Neuronal stem cell (in vitro differentiated cells): ENCODE data around the gene TSTD1.

Source experiments
- DNase-seq: peaks from one replicate; pipeline ENCODE4 v3.0.0-alpha.2; 2013; ENCODE audit warnings: low spot score
- H2AFZ ChIP-seq: one replicate; pipeline ENCODE4 v1.6.1; 2013; ENCODE audit warnings: mild to moderate bottlenecking, low read length, inconsistent platforms
- H2AK5ac ChIP-seq: 2 replicates; pipeline ENCODE4 v1.6.1; 2013; ENCODE audit warnings: low read depth, mild to moderate bottlenecking, inconsistent platforms, low read length, moderate library complexity, mixed read lengths
- H2BK120ac ChIP-seq: 2 replicates; pipeline ENCODE4 v1.6.1; 2013; ENCODE audit warnings: low read depth, mild to moderate bottlenecking, inconsistent platforms, low read length, moderate library complexity, mixed read lengths
- H2BK12ac ChIP-seq: one replicate; pipeline ENCODE4 v1.6.1; 2013; ENCODE audit warnings: low read length, inconsistent platforms
- H2BK15ac ChIP-seq: 2 replicates; pipeline ENCODE4 v1.6.1; 2013; ENCODE audit warnings: mild to moderate bottlenecking, low read length, inconsistent platforms, mixed read lengths
- H2BK5ac ChIP-seq: one replicate; pipeline ENCODE4 v1.6.1; 2013; ENCODE audit warnings: inconsistent platforms, mild to moderate bottlenecking, low read length, moderate library complexity
- H3K14ac ChIP-seq: one replicate; pipeline ENCODE4 v1.6.1; 2013; ENCODE audit warnings: low read length, inconsistent platforms
- H3K18ac ChIP-seq: 2 replicates; pipeline ENCODE4 v1.6.1; 2013; ENCODE audit warnings: low read length, inconsistent platforms
- H3K23ac ChIP-seq: 2 replicates; pipeline ENCODE4 v1.6.1; 2013; ENCODE audit warnings: low read depth, mild to moderate bottlenecking, mixed read lengths, low read length, inconsistent platforms; ENCODE audit not compliant: poor library complexity
- H3K27ac ChIP-seq: replicated peaks from 3 replicates; pipeline ENCODE4 v1.5.1; 2013; ENCODE audit warnings: low read length, inconsistent platforms
- H3K27me3 ChIP-seq, 3 experiments: 2 replicates each; pipeline ENCODE4 v1.6.1; 2013; ENCODE audit warnings: low read length in 3 of 3, mild to moderate bottlenecking in 2 of 3, inconsistent platforms in 1 of 3, low read depth in 1 of 3, mixed read lengths in 1 of 3, moderate library complexity in 1 of 3; ENCODE audit not compliant: control insufficient read depth in 3 of 3, insufficient read depth in 3 of 3
- H3K36me3 ChIP-seq, 2 donors: replicated peaks in 1 of 2; 2 replicates each; pipeline ENCODE4 v1.6.1; 2013; ENCODE audit warnings: low read length in 2 of 2; ENCODE audit not compliant: control insufficient read depth in 2 of 2, insufficient read depth in 2 of 2
- H3K4ac ChIP-seq: 2 replicates; pipeline ENCODE4 v1.6.1; 2013; ENCODE audit warnings: inconsistent platforms, mild to moderate bottlenecking, low read length, moderate library complexity
- H3K4me1 ChIP-seq, 2 donors: 1 replicate in 1 of 2; 2 replicates in 1 of 2; pipeline ENCODE4 v1.6.1; 2013; ENCODE audit warnings: low read length in 2 of 2, low read depth in 1 of 2; ENCODE audit not compliant: control insufficient read depth in 2 of 2, insufficient read depth in 1 of 2
- H3K4me2 ChIP-seq: one replicate; pipeline ENCODE4 v1.6.1; 2013; ENCODE audit warnings: mild to moderate bottlenecking, low read length, inconsistent platforms; ENCODE audit not compliant: insufficient read depth, poor library complexity, severe bottlenecking
- H3K4me3 ChIP-seq, 2 donors: 2 replicates each; pipeline ENCODE4 v1.5.1; 2013; ENCODE audit warnings: low read length in 2 of 2, mild to moderate bottlenecking in 2 of 2, inconsistent platforms in 1 of 2, moderate library complexity in 1 of 2
- H3K79me1 ChIP-seq: one replicate; pipeline ENCODE4 v1.6.1; 2013; ENCODE audit warnings: low read depth, mild to moderate bottlenecking, inconsistent platforms, low read length, moderate library complexity
- H3K9ac ChIP-seq: one replicate; pipeline ENCODE4 v1.6.1; 2013; ENCODE audit warnings: mild to moderate bottlenecking, low read depth, low read length, inconsistent platforms; ENCODE audit not compliant: poor library complexity
- H3K9me3 ChIP-seq, 2 donors: replicated peaks in 1 of 2; 2 replicates each; pipeline versions ENCODE3 to v1.6.1; 2013; ENCODE audit warnings: low read length in 2 of 2, mild to moderate bottlenecking in 2 of 2, inconsistent platforms in 1 of 2, low read depth in 1 of 2, mixed read lengths in 1 of 2, moderate library complexity in 1 of 2; ENCODE audit not compliant: control insufficient read depth in 2 of 2, insufficient read depth in 1 of 2
- H4K8ac ChIP-seq: one replicate; pipeline ENCODE4 v1.6.1; 2013; ENCODE audit warnings: low read depth, mild to moderate bottlenecking, inconsistent platforms, low read length, moderate library complexity
- H4K91ac ChIP-seq: one replicate; pipeline ENCODE4 v1.6.1; 2013; ENCODE audit warnings: low read length, low read depth, mild to moderate bottlenecking, inconsistent platforms; ENCODE audit not compliant: poor library complexity
- WGBS, 2 donors: extraction: QIAGEN DNeasy Blood & Tissue Kit; methylation state at CpG; one replicate each; pipeline ENCODE4 v1.1.7; 2013; ENCODE audit warnings: missing lambda C conversion rate in 2 of 2, mixed read lengths in 1 of 2; ENCODE audit not compliant: insufficient read length in 2 of 2, insufficient replicate concordance in 1 of 2; ENCODE audit errors: extremely low coverage in 2 of 2; 5-methylcytosine and 5-hydroxymethylcytosine counted together

The TSTD1 gene

DNA sequence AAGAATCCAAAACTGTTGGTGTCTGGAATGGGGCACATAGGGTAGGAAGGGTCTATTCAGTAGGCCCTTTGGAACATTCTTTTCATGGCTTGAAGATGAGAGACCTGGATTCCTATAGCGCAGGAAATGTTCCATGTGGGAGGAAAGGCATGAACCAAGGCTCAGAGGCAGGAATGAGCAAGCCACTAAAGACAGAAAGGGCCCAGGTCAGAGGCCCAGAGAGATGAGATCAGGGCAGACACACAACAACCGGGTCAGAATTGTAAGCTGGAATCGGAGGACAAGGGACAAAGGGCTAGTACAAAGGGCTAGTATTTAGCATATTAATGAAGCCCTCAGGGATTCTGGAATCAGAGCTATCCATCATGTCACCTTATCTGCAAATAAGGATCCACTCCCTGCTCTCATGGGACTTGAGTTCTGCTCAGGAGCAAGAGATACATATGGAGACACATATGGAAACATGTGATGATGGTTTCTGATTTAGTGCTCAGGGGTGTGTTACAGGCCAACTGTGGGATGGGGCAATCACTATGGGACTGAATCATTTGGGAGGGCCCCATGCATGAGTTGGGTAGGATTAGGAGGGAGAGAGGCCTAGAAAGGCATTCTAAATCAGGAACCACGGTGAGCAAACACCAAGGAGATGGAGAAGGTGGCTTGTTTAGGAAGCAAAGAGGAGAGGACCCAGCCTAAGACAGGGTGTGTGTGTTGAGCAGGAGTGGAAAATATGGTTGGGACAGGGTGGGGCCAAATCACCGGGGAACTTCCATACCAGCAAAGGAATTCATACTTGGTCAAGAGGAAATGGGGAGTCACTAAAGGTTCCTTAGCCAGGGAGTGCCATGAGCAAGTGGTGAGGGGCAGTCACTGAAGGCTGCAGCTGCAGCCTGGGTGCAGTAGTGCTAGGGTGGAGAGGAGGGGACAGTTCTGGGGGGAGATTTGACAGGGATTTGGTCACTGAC, 42.0 kb upstream of the TSTD1 start:
- Histone ChIP-seq H3K4me2 (no peak overlapping the region), H3K79me1 (no peaks in the 10 kb centered on the region), H3K27me3 (peaks cover 0 to 8% (median 0%) of the 10 kb centered on the region in 3 experiments), H4K8ac (no peak overlapping the region), H4K91ac (no peak overlapping the region), H3K4me1 (peaks cover 6 to 7% of the 10 kb centered on the region in 2 donors), H2AK5ac (no peak overlapping the region), H3K23ac (no peak overlapping the region), H3K4me3 (no peak overlapping the region), H2BK5ac (no peak overlapping the region), H3K18ac (peak overlapping the region; percentile 35), H3K27ac (no peak overlapping the region), H3K36me3 (no peaks in the 10 kb centered on the region), H3K4ac (no peak overlapping the region), H3K14ac (no peak overlapping the region), H2BK15ac (no peak overlapping the region), H3K9me3 (no peaks in the 10 kb centered on the region), H2BK120ac (no peak overlapping the region), H2AFZ (no peak overlapping the region), H3K9ac (no peak overlapping the region), H2BK12ac (no peak overlapping the region)
- no CpG with 5 or more reads among the region's 5 CpGs for WGBS, 2 donors
- no peak for DNase-seq

DNA sequence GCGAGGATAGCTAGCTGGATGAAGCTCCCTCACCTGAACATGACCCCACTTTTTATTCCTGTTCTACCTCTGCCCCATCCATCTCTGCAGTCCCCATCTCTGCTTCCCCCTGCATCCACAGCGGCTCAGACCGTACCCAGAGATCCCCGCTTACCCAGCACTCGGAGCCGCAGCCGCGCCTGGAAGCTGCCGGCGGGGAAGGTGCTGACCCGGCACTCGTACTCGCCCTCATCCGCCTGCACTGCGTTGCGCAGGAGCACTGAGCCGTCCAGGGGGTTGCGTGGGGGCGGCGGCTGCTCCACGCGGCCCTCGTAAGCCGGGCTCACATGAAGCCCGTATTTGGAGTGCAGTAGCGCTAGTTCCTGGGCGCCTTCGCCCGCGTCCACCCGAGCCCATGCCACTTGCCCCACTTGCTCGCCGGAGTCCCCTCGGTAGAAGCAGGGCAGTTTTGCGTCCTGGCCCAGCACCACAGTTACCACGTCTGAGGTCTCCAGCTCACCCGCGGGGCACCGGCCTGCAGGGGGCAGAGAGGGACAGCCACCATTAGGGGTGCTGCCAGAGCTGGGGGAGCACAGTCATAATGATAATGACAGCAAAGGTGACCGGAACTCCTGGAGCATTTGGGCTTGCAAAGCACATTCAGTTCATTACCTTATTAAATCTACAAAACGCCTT, 40.8 kb upstream of the TSTD1 start:
- no peak overlapping the region for H4K8ac ChIP-seq
- no peak overlapping the region for H2BK120ac ChIP-seq
- no peak overlapping the region for H2BK12ac ChIP-seq
- H3K27me3 ChIP-seq: peaks cover 0 to 8% (median 0%) of the 10 kb centered on the region in 3 experiments
- H3K4me3 ChIP-seq: no peak overlapping the region
- H3K23ac ChIP-seq: peak overlapping the region; percentile 43
- H3K79me1 ChIP-seq: no peaks in the 10 kb centered on the region
- no peak for DNase-seq
- no CpG with 5 or more reads among the region's 41 CpGs for WGBS, 2 donors
- no peak overlapping the region for H2BK15ac ChIP-seq
- no peaks in the 10 kb centered on the region for H3K9me3 ChIP-seq
- peak overlapping the region; percentile 32 for H2BK5ac ChIP-seq
- peaks cover 4 to 7% of the 10 kb centered on the region in 2 donors for H3K4me1 ChIP-seq
- H3K27ac ChIP-seq: no peak overlapping the region
- no peak overlapping the region for H2AFZ ChIP-seq
- no peak overlapping the region for H3K4me2 ChIP-seq
- H3K9ac ChIP-seq: no peak overlapping the region
- no peak overlapping the region for H3K14ac ChIP-seq
- no peak overlapping the region for H2AK5ac ChIP-seq
- H3K18ac ChIP-seq: no peak overlapping the region
- H3K4ac ChIP-seq: no peak overlapping the region
- no peak overlapping the region for H4K91ac ChIP-seq
- no peaks in the 10 kb centered on the region for H3K36me3 ChIP-seq

DNA sequence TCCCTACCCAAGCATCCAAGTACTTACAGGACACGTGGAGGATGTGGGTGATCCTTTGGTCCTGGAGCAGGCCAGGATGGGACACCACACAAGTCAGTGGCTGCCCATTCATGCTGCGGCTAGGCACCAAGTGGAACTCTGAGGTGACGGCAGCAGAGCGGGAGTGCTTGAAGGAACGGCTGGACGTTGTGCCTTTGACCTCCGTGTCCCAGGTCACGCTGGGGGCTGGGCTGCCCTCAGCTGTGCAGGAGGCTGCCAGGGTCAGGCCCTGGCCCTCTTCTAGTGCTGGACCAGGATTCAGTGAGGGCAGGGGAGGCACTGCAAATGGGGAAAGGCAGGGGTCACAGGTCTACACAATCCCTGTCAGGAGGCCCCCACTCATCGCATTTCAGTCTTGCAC, 38.7 kb upstream of the TSTD1 start:
- H3K36me3 ChIP-seq: no peaks in the 10 kb centered on the region
- H2BK120ac ChIP-seq: no peak overlapping the region
- no peak overlapping the region for H2AFZ ChIP-seq
- H3K9ac ChIP-seq: no peak overlapping the region
- no peak overlapping the region for H3K27ac ChIP-seq
- no peaks in the 10 kb centered on the region for H3K79me1 ChIP-seq
- H2BK12ac ChIP-seq: no peak overlapping the region
- H2AK5ac ChIP-seq: peak overlapping the region; percentile 20
- no peaks in the 10 kb centered on the region for H3K9me3 ChIP-seq
- no peak overlapping the region for H2BK5ac ChIP-seq
- no peak overlapping the region for H4K8ac ChIP-seq
- peaks cover 8 to 20% of the 10 kb centered on the region in 2 donors for H3K4me1 ChIP-seq
- H3K4ac ChIP-seq: no peak overlapping the region
- H3K23ac ChIP-seq: no peak overlapping the region
- peaks cover 0 to 8% (median 0%) of the 10 kb centered on the region in 3 experiments for H3K27me3 ChIP-seq
- DNase-seq: no peak
- WGBS, 2 donors: no CpG with 5 or more reads among the region's 9 CpGs
- no peak overlapping the region for H4K91ac ChIP-seq
- peak overlapping the region; percentile 77 for H3K18ac ChIP-seq
- no peak overlapping the region for H2BK15ac ChIP-seq
- H3K14ac ChIP-seq: peak overlapping the region; percentile 90
- no peak overlapping the region for H3K4me3 ChIP-seq
- H3K4me2 ChIP-seq: no peak overlapping the region

DNA sequence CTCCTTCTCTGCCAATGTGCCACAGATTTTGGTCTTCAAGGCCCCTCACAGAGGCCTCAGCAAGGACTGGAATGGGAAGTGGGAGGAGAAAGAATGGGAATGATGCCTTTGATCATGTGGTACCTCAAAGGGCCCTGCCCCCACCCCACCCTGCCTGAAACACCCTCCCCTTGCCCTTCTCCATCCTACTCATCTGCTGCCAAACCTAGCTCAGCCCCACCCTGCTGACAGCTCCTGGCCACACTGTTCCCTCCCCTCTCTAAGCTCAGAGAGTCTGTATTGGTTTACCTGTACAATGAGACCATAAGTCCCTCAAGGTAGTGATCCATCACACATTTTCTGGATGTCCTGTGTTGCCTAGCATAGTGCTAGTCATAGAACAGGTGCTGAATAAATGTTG, 37.6 kb upstream of the TSTD1 start:
- Histone ChIP-seq H3K4me3 (no peak overlapping the region), H2BK15ac (no peak overlapping the region), H3K79me1 (no peaks in the 10 kb centered on the region), H4K91ac (peak overlapping the region; percentile 41), H3K18ac (peak overlapping the region; percentile 13), H3K14ac (no peak overlapping the region), H4K8ac (no peak overlapping the region), H3K27ac (no peak overlapping the region), H2AK5ac (no peak overlapping the region), H2BK12ac (no peak overlapping the region), H3K4me2 (no peak overlapping the region), H2BK5ac (no peak overlapping the region), H2AFZ (no peak overlapping the region), H3K9me3 (no peaks in the 10 kb centered on the region), H3K36me3 (no peaks in the 10 kb centered on the region), H3K23ac (peak overlapping the region; percentile 29), H2BK120ac (peak overlapping the region; percentile 8), H3K4ac (no peak overlapping the region), H3K9ac (no peak overlapping the region), H3K27me3 (peaks cover 0 to 8% (median 0%) of the 10 kb centered on the region in 3 experiments), H3K4me1 (peaks cover 8 to 25% of the 10 kb centered on the region in 2 donors)
- no peak for DNase-seq
